NCI-H226 (cell line): ENCODE results near the gene WSCD2.

ENCODE experiments used
- DNase-seq: peaks from one replicate; pipeline ENCODE4 v3.0.0-alpha.2; 2015

Gene WSCD2

DNA sequence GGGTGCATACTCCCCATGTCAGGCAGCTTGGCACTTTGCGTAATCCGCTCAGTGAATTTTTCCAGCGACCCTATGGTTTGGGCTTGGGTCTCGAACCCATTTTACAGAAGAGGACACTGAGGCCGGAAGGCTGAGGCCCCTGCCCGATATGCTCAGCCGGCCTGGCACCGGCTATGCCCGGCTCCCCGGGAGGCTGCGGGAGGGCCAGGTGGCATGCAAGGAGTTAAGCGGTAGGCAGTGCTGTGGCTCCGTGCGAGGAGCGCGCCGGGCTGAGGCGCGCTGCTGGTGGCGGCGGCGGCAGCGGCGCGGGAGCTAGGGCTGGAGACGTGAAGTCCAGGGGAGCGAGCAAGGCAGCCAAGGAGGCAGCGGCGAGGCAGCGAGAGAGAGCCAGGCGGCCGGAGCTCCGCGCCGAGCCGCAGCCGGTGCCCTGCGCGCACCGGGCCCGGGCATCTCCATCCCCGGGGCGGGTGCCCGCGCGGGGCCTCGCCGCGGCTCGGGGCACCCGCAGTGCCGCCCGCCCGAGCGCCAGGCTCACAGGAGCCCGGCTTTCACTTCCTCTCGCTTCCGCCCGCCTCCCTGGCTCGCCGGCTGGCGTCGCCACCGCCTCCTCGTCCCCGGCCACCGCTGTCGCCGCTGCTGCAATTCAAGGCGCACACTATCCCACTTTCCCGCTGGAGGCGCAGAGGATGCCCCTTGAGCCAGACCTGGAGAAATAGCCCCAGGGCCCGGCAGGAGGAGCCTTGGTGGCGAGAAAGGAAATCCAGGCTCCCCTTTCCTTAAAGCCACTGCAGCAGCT is at the start of gene WSCD2:
Gene WSCD2, plus strand, starts transcription at position 272 of the 796 bp plus-strand sequence. CDS start 66,545 bp downstream, outside the sequence.
- no peak for DNase-seq

DNA sequence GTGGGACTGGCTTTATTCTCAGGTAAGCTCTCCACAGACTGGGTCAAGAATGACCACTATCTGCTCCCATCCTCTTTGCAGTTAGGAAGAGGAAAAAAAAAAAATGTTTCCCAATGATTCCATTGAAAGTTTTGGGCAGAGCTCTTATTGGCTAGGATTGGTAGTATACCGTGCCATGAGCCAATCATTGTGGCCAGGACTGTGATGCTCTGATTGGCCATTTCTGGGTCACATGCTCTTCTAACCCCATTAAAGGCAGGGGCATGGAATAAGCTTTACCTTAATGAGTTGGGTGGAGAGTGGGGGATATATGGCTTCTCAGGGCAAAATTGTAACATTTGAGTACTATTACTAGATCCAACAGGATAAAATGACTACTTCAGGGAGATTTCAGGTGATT is 49.4 kb upstream of the WSCD2 start:
- DNase-seq, result no peak

DNA sequence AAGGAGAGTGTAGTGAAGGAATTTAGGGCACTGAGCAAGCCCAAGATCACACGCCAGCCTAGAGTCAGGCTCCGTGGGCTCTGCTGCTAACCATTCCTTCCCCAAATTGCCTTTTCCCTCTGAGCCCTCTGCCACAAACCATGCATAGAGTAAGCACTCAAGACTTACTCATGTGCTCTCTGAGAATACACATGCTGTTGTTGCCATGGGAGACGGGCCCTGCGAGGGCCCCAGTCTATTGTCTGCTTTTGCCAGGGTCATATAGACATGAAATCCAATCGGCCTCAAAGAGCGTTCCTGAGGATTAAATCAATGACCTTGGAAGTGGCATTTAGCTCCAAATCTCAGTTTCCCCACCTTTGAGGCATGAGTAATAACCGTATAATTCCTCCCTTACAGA is 48.7 kb upstream of the WSCD2 start:
- DNase-seq, result no peak

DNA sequence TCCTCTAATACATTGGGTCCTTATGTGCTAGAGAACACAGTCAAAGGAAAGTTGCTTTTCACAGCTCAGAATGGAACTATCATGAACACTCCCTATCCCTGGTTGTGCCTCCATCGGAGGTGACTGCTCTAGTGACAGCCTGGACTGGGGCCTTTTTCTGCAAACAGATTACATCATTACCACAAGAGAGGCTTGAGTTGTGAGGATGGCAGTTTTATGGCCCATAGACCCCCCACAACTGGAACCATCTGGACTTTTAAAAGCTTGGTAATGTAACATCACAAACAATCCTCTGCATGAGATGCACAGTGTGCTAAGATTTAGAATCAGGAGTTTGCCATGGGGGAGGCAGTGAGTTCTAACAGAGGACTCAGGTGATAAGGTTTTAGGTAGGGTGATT is 46.6 kb upstream of the WSCD2 start:
- no peak for DNase-seq

DNA sequence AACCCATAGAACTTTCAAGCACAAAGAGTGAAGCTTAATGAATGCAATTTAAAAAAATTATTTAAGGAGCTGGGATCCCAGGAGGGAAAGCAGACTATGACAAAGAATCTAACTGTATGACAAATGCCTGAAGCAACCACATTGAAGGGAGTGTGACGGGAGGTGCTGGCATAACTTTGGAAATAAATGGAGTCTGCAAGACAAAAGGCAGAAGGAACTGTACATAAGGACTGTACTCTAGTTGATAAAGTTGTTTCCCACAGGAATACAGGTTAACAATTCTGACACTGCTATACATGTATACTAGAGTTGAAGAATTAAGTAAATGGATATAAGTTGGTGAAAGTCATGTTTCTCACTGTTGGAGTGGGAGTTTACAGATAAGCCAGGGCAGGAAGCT is 41.2 kb upstream of the WSCD2 start:
- no peak for DNase-seq

DNA sequence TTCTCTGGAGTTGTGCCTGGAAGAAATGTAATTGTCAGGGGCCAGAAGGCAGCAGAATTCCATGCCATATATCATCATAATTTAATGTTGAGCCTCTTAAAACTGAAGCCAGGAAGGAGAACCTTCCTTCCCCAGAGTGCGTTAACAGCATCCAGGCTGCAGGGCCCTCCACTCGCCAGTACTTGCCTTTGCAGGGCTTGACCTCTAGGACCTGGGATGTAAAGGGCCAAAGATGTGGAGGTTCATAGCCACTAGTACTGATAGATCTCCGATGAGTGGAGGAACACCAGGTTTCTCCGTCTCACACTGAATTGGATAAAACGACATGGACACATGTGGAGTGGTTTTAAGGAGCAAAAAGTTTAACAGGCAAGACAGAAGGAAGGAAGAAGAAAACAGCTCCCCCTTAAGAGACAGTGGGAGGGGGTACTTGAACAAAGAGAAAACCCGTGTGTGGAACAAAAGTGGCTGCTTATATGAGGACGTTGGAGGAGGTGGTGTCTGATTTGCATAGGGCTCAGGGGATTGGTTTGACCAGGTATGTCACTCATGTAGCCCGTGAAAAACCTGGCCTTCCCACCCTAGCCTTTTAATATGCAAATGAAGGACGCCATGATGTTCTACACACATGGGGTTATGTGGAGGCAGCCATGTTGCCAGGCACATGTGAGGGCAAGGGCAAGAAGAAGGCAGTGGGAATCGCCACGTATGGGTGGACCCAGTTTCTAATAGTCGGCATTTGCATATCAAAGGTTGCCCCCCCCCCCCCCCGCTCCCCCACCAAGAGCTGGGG is 38.8 kb upstream of the WSCD2 start:
- DNase-seq, result no peak

DNA sequence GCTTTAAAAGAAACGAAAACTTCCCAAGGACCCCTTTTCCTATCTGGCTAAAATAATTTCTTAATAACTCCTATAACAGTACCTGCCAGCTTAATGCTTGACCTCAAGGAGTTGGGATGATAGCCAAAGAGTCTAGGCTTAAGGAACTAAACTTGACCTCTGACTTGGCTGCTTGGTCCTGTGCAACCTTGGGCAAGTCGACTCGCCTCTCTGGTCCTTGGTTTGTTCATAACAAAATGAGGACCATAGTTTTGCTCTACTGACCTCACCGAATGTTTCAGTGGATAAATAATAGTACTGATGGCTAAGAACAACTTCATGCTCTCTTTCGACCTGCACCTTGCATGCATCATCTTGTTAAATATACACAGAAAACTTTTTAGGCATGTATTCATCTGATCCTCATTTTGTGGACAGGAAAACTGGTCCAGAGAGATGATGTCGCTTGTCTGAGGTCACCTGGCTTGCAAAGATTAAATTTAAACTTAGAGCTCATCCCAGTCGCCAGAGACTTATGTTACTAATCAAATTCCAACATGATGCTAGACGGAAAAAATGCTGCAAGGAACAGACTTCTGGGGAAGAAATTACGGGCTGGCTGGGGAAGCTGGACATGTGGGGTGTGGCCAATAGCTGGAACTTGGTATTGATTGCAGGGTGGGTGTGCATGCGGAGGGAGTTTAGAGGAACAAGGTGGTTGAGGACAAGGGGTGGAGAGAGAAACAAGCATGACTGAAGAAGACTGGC is 38.0 kb upstream of the WSCD2 start:
- no peak for DNase-seq

DNA sequence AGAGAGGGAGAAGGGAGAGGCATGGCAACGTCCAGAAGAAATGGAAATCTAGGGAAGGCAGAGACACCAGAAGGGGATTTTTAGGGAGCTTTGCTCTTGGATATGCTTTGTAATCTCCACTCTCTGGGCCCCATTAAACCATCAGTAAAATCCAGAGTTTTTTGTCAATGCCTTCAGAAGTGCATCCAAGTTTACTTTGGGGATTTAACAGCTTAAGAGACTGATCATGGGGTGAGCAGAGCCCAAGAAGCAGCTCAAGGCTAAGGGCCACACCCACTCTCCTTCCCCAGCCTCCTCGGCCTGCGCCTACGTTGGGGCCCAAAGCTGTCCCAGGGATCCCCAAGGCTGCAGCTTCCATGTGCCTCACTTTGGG is 37.4 kb upstream of the WSCD2 start:
- no peak for DNase-seq

DNA sequence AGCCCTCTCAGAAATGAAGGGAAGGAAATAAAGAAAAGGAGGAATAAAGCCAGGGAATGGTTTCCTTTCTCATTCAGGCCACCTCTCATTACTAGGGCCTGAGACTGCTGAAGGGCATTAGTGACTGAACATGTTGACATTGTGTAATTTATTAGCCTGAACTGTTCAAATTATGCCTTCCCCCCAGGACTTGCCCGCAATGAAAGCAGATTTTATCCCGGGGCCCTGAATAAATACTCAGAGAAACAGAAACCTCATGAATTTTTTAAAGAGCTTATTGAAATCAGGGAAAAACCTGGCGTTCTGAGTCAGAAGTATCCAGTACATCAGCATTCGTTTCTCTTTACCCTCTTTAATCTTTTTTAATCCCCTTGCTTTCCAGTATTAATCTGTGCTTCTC is 35.9 kb upstream of the WSCD2 start:
- no peak for DNase-seq

DNA sequence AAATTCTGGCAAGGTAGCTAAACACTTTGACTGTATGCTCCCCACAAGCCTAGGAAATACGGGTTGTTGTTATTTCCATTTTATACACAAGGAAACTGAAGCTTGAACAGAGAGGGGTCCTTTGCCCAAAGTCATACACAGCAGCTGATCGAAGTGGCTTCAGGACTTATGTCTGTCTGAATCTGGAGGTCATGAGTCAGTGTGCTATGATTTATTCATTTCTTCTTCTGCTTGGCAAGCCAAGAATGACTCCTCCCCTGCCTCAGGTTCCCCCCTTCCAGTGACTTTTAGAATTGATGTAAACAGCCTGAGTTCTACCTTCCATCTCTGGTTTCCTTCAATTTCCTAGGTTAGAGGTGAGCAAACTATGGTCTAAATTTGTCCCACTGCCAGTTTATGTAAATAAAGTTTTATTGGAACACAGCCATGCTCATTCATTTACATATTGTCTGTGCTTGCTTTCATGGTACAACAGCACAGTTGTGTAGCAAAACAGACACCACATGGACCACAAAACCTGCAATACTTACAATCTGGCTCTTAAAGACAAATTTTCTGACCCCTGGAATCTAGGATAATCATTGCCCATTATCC is 34.9 kb upstream of the WSCD2 start:
- no peak for DNase-seq

DNA sequence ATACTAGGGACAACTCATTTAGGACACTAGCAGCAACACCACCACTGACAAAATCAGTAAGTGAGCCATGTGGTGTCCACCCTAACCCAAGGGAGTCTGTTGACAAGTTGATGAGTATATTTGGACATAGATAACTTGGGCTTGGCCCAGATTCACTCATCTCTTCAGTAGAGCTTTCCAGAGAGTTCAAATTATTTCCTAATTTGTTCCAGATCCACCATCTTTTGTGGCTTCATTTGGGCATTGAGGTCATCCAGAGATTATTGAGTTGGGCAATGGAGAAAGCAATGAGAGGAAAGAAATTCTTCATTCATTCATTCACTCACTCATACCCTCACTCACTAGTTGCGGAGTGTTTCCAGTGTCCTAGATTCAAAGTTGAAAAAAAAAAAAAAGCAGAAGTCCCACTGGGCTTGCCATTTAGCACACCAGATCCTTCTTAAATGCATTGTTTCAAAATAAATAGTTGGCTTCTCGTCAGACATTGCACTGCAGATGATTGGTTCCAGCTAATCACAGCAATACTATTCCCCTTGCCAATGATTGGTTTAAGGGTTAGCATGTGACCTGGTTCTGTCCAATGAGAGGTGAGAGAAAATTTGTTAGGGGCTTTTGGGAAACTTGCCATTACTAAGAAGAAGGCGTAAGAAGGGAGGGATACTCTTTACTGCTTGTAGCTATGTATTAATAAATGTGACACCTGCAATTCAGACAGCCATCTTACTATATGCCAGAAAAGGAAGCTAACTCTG is 31.8 kb upstream of the WSCD2 start:
- no peak for DNase-seq

DNA sequence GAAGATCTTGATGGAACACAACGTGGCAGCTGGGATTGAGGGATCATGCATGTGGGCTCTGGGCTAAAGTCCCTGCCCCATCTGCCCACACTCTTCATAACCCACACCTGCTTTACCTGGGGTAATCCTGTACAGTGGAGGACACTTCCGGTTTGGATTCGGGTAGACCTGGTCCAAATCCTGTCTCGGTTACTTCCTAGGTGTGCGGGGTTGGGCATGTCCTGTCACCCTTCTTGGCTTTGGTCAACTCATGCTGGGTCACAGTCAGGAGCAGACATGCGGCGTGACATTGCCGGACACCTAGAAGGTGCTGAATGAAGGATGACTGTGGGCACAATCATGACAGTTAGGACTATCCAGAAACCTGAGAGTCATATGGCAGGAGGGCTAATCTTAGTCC is 30.7 kb upstream of the WSCD2 start:
- DNase-seq, result no peak

DNA sequence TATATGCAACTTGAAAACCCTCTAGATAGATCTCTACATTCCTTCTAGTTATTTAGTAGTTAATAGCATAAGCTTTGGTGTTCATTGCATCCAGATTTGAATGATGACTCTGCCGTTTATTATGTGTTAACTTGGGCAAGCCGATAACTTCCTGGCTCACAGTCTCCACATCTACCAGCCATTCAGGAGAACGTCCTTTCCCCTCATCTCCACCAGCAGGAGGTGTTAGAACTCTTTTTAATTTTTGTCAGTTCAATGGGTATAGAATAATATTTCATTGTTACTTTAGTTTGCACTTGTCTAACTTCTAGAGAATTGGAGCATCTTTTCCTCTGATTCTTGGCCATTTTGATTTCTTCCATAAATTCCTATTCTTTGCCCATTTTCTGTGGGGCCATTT is 30.0 kb upstream of the WSCD2 start:
- no peak for DNase-seq

DNA sequence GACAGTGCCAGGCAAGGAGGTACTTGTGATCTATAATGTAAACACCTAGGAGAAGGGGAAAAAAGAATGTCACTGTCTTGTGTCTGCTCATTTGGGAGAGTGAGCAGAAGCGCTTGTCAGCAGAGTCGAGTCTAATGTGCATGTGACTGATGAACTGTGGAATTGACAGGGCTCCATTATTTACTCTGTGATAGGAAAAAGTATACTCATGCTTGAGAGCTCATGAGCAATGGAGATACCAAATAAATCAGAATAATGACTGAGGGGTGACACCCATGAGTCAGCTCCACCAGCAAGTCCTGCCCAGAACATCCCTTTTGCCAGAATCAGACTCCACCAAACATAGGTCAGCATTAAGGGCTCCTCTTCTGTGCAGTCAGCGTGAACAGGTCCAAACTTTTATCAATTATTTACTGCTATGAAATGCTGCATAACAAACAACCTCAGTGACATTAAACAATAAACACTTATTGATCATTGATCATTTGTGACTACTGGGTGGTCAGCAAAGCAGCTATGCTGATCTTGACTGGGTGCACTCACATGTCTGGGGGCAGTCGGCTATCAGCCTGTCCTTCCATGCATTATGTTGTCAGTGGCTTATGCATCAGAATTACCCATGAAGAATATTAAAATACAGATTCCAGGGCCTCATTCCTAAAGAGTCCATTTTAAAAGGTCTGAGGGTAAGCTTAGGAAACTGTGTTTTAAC is 29.2 kb upstream of the WSCD2 start:
- DNase-seq, result no peak

DNA sequence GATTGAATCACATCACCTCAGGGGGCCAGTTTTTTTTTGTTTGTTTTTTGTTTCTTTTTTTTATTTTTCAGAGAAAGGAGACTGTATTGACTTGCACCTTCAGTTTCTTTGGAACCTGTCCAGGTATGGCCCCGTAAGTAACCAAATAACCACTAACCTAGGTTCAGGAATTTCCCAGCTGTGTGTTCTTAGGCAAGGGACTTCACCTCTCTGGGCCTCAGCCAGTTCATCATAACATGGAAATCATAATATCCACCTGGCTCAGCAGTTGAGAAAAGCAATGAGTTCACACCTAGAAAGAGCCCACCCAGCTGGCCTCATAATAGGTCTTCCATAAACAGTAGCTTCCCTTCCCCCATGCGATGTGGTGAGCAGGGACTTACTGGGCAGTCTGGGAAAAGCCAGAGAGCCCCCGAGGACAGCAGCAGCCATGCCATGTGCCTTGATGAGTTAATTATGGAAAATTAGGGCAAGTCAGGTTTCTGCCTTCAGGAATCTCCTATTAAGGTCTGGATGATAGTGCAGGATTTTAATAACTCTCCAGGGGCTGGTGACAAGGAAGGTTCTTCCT is 27.4 kb upstream of the WSCD2 start:
- DNase-seq, result no peak

DNA sequence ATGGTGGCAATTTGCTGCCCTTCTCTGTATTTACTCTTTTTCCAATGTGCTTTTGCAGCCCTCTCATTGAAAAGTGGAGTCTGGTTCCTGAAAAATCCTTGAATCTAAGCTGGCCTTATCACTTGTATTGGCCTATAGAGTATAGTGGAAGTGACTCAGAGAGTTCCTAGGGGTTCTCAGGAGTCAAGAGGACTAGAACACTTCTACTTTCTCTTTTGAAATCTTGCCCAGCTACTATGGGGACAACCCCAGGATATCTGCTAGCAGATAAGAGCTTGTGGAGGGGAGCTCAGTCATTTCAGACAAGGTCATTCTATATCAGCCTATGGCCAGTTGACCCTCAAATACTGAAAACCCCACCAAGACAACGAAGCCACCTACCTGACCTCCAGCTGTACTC is 26.7 kb upstream of the WSCD2 start:
- no peak for DNase-seq

DNA sequence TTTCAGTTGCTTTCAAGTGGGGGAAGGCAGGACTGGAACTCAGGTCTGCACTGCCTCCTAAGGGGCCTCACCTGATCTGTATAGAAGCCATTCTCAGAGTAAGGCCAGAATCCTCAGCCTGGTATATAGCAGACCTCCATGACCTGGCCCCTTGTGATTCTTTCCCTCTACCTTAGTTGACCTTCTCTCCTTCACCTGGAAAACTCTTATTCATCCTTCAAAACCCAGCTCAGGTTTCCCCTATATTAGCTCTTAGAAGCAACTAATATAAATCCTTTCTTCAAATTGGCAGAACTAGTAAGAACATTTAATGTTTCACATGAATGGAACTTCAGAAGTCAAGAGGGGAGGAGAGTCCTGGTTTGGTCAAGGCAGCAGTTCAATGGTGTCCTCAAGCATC is 26.0 kb upstream of the WSCD2 start:
- DNase-seq, result no peak

DNA sequence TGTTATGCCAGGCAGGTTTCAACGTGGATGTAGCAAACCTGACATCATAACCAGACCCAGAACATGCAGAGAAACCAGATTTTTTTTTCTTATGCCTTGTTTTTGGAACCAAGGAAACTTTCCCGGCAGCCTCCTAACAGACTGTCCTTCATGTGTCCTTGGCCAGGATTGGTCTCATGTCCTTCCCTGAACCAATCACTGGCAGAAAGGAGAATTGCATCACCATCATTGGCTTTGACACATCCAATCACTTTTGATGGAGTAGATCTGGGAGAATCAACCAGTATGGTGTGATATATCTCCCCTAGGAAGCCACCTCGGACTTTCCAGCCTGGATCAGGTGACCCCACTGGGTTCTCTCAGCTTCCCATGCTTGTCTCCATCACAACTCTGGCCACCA is 25.6 kb upstream of the WSCD2 start:
- DNase-seq, result no peak

DNA sequence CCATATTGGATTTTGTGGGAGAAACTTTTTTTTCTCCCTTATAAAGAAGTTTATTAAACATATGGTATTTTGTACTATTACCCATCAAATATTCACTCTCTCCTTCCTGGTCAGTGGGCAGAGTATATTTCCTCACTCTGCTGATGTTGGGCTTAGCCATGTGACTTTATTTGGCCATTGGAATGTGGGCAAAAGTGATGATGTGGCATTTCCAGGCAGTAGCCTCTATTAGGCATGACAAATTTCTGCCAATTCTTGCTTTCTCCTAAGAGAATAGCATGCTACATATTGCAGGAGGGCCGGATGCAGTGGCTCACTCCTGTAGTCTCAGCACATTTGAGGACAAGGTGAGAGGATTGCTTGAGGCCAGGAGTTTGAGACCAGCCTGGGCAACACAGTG is 24.4 kb upstream of the WSCD2 start:
- no peak for DNase-seq

DNA sequence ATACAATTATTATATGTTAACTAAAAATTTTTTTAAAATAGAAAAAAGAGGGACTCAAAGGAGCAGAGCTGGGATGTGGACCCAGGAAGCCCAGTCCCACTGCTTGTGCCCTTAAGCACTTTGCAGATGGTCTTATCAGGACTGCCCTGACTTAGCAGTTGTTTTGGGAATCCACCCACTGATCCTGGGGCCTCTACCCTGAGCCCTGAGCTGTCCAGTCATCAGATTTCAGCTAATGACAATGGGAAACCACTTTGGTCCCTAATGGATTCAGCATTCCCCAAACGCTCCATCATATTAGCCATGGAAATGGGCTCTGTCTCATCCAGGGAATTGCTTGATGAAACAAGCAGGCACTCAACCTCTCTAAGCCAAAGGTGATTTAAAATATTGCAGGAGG is 22.5 kb upstream of the WSCD2 start:
- DNase-seq, result no peak

DNA sequence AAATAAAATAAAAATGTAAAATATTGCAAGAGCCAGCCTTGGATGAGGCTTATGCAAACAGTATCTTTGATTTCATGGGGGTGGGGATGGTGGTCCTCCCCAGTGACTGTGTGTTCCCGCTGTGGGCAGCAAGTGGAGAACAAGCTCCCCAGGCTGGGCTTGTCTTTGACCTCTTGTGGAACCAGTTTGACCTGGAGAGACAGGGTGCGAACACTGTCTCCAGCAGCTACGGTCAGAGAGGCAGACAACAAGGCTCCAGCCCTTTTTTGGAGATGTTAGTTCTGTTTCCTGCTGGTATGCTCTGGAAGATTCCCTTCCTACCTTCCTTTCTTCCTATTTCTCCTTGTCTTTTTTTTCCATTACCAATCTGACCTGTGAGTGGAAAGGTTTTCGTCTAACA is 21.8 kb upstream of the WSCD2 start:
- no peak for DNase-seq

DNA sequence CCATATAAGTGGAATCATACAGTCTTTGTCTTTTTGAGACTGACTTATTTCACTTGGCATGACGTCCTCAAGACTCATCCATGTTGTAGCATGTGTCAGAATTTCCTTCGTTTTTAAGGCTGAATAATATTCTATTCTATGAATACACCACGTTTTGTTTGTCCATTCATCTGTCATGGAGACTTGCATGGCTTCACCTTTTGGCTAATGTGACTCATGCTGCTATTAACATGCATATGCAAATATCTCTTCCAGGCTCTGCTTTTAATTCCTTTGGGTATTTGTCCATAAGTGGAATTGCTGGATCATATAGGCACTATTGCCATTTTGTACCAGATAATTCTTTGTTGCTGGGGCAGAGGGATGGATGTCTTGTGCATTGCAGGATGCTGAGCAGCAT is 19.6 kb upstream of the WSCD2 start:
- DNase-seq, result no peak
